Esophagus mucosa (tissue), 1 donor: ENCODE measurements around the gene MLLT3. TPM values are rescaled to one million over a fixed set of nuclear protein-coding genes. Genes with fewer than 3 reads are reported as not detected.
A peak's percentile ranks its signal among the peaks of the same experiment; 100 is the strongest.

ENCODE experiments used
- ATAC-seq: fragments of 200-7000 bp; cut with Tn5 transposase; one replicate; pipeline ENCODE4 v1.9.1; 2020
- total RNA-seq: library from RNA; stranded (reverse); gene quantifications from one replicate; pipeline ENCODE4 v1.2.4, GENCODE V29; 2023
- donor health status: DM: yes; HTN: yes; CAD: no.

MLLT3 gene
- total RNA-seq, 1 donor from 2014 or later: 7.9 TPM

GRCh38 chr9:20553558-20554149 lies 68.6 kb downstream of the MLLT3 start:
- no peak for ATAC-seq

- ATAC-seq: no peak
These were observed 69.3 kb downstream of the MLLT3 start for GRCh38 chr9:20552874-20553557.

GRCh38 chr9:20551835-20552234 lies 70.5 kb downstream of the MLLT3 start:
- no peak for ATAC-seq

- ATAC-seq: peak; percentile 53
These were observed 71.1 kb downstream of the MLLT3 start for GRCh38 chr9:20551236-20551635.

GRCh38 chr9:20550326-20550725 lies 72.0 kb downstream of the MLLT3 start:
- ATAC-seq: no peak

- no peak for ATAC-seq
These were observed 73.2 kb downstream of the MLLT3 start for GRCh38 chr9:20549053-20549452.

- no peak for ATAC-seq
These were observed 77.2 kb downstream of the MLLT3 start for GRCh38 chr9:20545023-20545622.

GRCh38 chr9:20540169-20540863 lies 82.0 kb downstream of the MLLT3 start:
- no peak for ATAC-seq

GRCh38 chr9:20538956-20539355 lies 83.3 kb downstream of the MLLT3 start:
- no peak for ATAC-seq

- no peak for ATAC-seq
These were observed 84.2 kb downstream of the MLLT3 start for GRCh38 chr9:20538092-20538491.

GRCh38 chr9:20537294-20537693 lies 85.0 kb downstream of the MLLT3 start:
- ATAC-seq: no peak

- no peak for ATAC-seq
These were observed 89.7 kb downstream of the MLLT3 start for GRCh38 chr9:20532584-20532983.

GRCh38 chr9:20529837-20530236 lies 92.5 kb downstream of the MLLT3 start:
- no peak for ATAC-seq

- no peak for ATAC-seq
These were observed 94.0 kb downstream of the MLLT3 start for GRCh38 chr9:20528253-20528652.

GRCh38 chr9:20526500-20527319 lies 95.6 kb downstream of the MLLT3 start:
- peak; percentile 57 for ATAC-seq

- ATAC-seq: no peak
These were observed 97.5 kb downstream of the MLLT3 start for GRCh38 chr9:20524776-20525175.

- no peak for ATAC-seq
These were observed 103.6 kb downstream of the MLLT3 start for GRCh38 chr9:20518737-20519136.

- ATAC-seq: peak; percentile 41
These were observed 109.0 kb downstream of the MLLT3 start for GRCh38 chr9:20513126-20513913.

GRCh38 chr9:20512636-20513035 lies 109.7 kb downstream of the MLLT3 start:
- ATAC-seq: no peak

- no peak for ATAC-seq
These were observed 110.2 kb downstream of the MLLT3 start for GRCh38 chr9:20512106-20512505.

GRCh38 chr9:20511686-20512085 lies 110.6 kb downstream of the MLLT3 start:
- ATAC-seq: no peak

- no peak for ATAC-seq
These were observed 112.8 kb downstream of the MLLT3 start for GRCh38 chr9:20509466-20509865.
